ENCODE measurements around the gene HIVEP3.

DNA sequence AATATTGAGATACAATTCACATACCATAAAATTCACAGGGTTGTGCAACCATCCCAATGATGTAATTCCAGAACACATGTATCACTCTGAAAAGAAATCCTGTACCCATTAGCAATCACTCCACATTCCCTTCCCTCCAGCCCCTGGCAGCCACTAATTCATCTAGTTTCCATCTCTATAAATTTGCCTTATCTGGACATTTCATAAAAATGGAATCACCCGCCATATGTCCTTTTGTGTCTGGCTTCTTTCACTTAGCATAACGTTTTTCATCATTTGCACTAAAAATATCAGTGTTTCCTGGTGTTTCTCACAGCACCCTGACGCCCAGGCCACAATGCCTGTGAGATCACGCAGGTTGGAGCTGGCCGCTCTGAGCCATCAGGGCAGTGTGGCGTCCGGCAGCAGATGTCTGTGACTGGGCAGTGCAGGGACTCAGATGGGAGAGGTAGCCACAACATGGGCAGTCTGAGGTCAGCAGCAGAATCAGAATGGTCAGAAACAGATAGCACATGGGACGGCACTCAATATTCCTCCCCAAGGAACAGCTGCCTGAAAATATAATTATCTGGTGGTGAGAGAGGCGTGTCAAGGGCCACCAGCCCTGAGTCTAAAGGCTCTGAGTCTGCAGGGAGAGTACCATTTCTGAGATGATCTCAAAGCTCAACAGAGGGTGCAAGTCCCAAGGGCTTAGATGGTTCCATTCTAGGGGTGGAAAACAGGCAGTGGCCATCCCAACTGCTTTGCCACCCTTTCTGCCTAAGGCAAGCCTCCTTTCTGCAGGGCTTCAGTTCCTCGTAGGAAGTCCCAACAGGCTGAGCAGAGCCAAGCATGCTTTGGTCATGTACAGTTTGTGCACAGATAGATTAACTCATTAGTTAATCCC is 304.8 kb downstream of the HIVEP3 start:
- TF ChIP-seq, protein P1, sequence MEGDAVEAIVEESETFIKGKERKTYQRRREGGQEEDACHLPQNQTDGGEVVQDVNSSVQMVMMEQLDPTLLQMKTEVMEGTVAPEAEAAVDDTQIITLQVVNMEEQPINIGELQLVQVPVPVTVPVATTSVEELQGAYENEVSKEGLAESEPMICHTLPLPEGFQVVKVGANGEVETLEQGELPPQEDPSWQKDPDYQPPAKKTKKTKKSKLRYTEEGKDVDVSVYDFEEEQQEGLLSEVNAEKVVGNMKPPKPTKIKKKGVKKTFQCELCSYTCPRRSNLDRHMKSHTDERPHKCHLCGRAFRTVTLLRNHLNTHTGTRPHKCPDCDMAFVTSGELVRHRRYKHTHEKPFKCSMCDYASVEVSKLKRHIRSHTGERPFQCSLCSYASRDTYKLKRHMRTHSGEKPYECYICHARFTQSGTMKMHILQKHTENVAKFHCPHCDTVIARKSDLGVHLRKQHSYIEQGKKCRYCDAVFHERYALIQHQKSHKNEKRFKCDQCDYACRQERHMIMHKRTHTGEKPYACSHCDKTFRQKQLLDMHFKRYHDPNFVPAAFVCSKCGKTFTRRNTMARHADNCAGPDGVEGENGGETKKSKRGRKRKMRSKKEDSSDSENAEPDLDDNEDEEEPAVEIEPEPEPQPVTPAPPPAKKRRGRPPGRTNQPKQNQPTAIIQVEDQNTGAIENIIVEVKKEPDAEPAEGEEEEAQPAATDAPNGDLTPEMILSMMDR (IDR thresholded peaks at IDR 0.05), result no peak
- TF ChIP-seq POLR2AphosphoS5 (IDR thresholded peaks at IDR 0.05), result no peak
- no peak for TF ChIP-seq POLR2A (IDR thresholded peaks at IDR 0.05)
- TF ChIP-seq EP300 (IDR thresholded peaks at IDR 0.05), result no peak
